Measurements from ENCODE around the gene NAGLU. TPM values are rescaled to one million over a fixed set of nuclear protein-coding genes. Genes with fewer than 3 reads are reported as not detected.
A peak's percentile ranks its signal among the peaks of the same experiment; 100 is the strongest.

Gene NAGLU
- total and polyA plus RNA-seq, 2 of the 13 experiments (the other 11 are each of a cell fraction or from before 2014, with no cell fraction given), result 28.2 to 40.1 TPM

DNA sequence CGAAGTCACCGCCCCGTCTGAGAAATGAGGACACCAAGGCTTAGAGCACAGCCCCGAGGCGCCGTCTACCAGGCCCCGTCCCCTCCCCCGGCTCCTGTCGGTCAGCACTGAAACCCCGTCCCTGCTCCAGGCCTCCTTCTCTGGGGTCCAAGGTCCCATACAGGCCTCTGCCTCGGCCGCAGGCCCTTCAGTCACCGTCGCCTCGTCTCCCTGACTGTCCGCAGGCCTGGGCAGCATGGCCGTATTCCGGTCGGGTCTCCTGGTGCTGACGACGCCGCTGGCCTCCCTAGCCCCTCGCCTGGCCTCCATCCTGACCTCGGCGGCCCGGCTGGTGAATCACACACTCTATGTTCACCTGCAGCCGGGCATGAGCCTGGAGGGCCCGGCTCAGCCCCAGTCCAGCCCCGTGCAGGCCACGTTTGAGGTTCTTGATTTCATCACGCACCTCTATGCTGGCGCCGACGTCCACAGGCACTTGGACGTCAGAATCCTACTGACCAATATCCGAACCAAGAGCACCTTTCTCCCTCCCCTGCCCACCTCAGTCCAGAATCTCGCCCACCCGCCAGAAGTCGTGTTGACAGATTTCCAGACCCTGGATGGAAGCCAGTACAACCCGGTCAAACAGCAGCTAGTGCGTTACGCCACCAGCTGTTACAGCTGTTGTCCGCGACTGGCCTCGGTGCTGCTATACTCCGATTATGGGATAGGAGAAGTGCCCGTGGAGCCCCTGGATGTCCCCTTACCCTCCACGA lies 26.5 kb downstream of the NAGLU start (continued):
- TF ChIP-seq REST (IDR thresholded peaks at IDR 0.05; ENCODE audit: borderline replicate concordance in 1 of 2, low read depth in 1 of 2, low read length in 2 of 2), result no peak
- TF ChIP-seq MXD1 (CRISPR knock-in tag; IDR thresholded peaks at IDR 0.05), result peak; percentile 58; the same call in 1 of the 2 replicates
- TF ChIP-seq ZNF136 (CRISPR knock-in tag; IDR thresholded peaks at IDR 0.05; ENCODE audit: low read depth), result no peak
- TF ChIP-seq MZF1 (CRISPR knock-in tag; IDR thresholded peaks at IDR 0.05; ENCODE audit: borderline replicate concordance), result peak; percentile 49; the same call in 1 of the 2 replicates
- no peak for TF ChIP-seq ZBTB34 (CRISPR knock-in tag; IDR thresholded peaks at IDR 0.05)
- no peak for TF ChIP-seq ZNF556 (CRISPR knock-in tag; IDR thresholded peaks at IDR 0.05; ENCODE audit: borderline replicate concordance)
- TF ChIP-seq DDIT3 (CRISPR knock-in tag; IDR thresholded peaks at IDR 0.05), result no peak
- no peak for TF ChIP-seq ZNF180 (CRISPR knock-in tag; IDR thresholded peaks at IDR 0.05; ENCODE audit: borderline replicate concordance, low read depth)
- TF ChIP-seq MIXL1 (CRISPR knock-in tag; IDR thresholded peaks at IDR 0.05), result no peak
- TF ChIP-seq, protein P1, sequence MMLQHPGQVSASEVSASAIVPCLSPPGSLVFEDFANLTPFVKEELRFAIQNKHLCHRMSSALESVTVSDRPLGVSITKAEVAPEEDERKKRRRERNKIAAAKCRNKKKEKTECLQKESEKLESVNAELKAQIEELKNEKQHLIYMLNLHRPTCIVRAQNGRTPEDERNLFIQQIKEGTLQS (CRISPR knock-in tag; IDR thresholded peaks at IDR 0.05), result peak; percentile 46
- TF ChIP-seq ZNF570 (CRISPR knock-in tag; IDR thresholded peaks at IDR 0.05; ENCODE audit: borderline replicate concordance), result 0 out of 2 replicates have a peak, but pooled peaks have one; percentile 21
- TF ChIP-seq ZBTB1 (CRISPR knock-in tag; IDR thresholded peaks at IDR 0.05; ENCODE audit: borderline replicate concordance), result 0 out of 2 replicates have a peak, but pooled peaks have one; percentile 26
- TF ChIP-seq HNF4A (CRISPR knock-in tag; IDR thresholded peaks at IDR 0.05), result peak; percentile 52
- TF ChIP-seq ZNF713 (CRISPR knock-in tag; IDR thresholded peaks at IDR 0.05), result no peak
- 0 out of 2 replicates have a peak, but pooled peaks have one; percentile 32 for TF ChIP-seq ZNF510 (CRISPR knock-in tag; IDR thresholded peaks at IDR 0.05; ENCODE audit: low read depth)
- no peak for TF ChIP-seq ATRX (CRISPR knock-in tag; IDR thresholded peaks at IDR 0.05; ENCODE audit: borderline replicate concordance)
- 0 out of 2 replicates have a peak, but pooled peaks have one; percentile 56 for TF ChIP-seq ZNF30 (CRISPR knock-in tag; IDR thresholded peaks at IDR 0.05)
- no peak for TF ChIP-seq FOSL1 (CRISPR knock-in tag; IDR thresholded peaks at IDR 0.05; ENCODE audit: borderline replicate concordance)
- TF ChIP-seq ISX (CRISPR knock-in tag; conservative IDR thresholded peaks at IDR 0.05), result no peak
- TF ChIP-seq HMGXB4 (CRISPR knock-in tag; IDR thresholded peaks at IDR 0.05; ENCODE audit: borderline replicate concordance in 1 of 2, low read depth in 1 of 2), result peak; percentile 69 to 87; a peak in 3 of 4 replicates
- TF ChIP-seq ZNF317 (CRISPR knock-in tag; IDR thresholded peaks at IDR 0.05), result no peak

Measured in HepG2 (cell line).